H9 (cell line): ENCODE data around the gene RAP1GAP. TPM values are rescaled to one million over a fixed set of nuclear protein-coding genes. Genes with fewer than 3 reads are reported as not detected.

Experiments
- DNase-seq: peaks from one replicate; pipeline ENCODE4 v3.0.0-alpha.2; 2017
- H2AFZ ChIP-seq: one replicate; pipeline ENCODE4 v1.6.1; 2013; ENCODE audit warnings: mild to moderate bottlenecking, low read length, control low read depth, moderate library complexity
- H2AK5ac ChIP-seq: 2 replicates; pipeline ENCODE4 v1.6.1; 2013; ENCODE audit warnings: low read length, control low read depth, mixed read lengths; ENCODE audit not compliant: insufficient read length
- H2BK120ac ChIP-seq: one replicate; pipeline ENCODE4 v1.6.1; 2013; ENCODE audit warnings: low read depth, mild to moderate bottlenecking, low read length, control low read depth, inconsistent platforms; ENCODE audit not compliant: poor library complexity, severe bottlenecking
- H2BK12ac ChIP-seq: 2 replicates; pipeline ENCODE4 v1.6.1; 2013; ENCODE audit warnings: low read length, control low read depth, mixed read lengths, low read depth; ENCODE audit not compliant: insufficient read length
- H2BK15ac ChIP-seq: 2 replicates; pipeline ENCODE4 v1.6.1; 2013; ENCODE audit warnings: low read depth, low read length, control low read depth
- H2BK20ac ChIP-seq: one replicate; pipeline ENCODE4 v1.6.1; 2013; ENCODE audit warnings: low read depth, mild to moderate bottlenecking, low read length, control low read depth, inconsistent platforms; ENCODE audit not compliant: poor library complexity, severe bottlenecking
- H2BK5ac ChIP-seq: 2 replicates; pipeline ENCODE4 v1.6.1; 2013; ENCODE audit warnings: low read length, control low read depth, mixed read lengths; ENCODE audit not compliant: insufficient read length
- H3K14ac ChIP-seq: 2 replicates; pipeline ENCODE4 v1.6.1; 2013; ENCODE audit warnings: low read length, control low read depth; ENCODE audit not compliant: insufficient read depth
- H3K18ac ChIP-seq: 2 replicates; pipeline ENCODE4 v1.6.1; 2013; ENCODE audit warnings: low read depth, mild to moderate bottlenecking, mixed read lengths, low read length, control low read depth; ENCODE audit not compliant: insufficient read length
- H3K23ac ChIP-seq: 2 replicates; pipeline ENCODE4 v1.6.1; 2013; ENCODE audit warnings: low read length, control low read depth, mixed read lengths, low read depth; ENCODE audit not compliant: insufficient read length
- H3K23me2 ChIP-seq: 2 replicates; pipeline ENCODE4 v1.6.1; 2013; ENCODE audit warnings: low read depth, mild to moderate bottlenecking, mixed read lengths, low read length, control low read depth; ENCODE audit not compliant: insufficient read length, poor library complexity, severe bottlenecking
- H3K27ac ChIP-seq: 2 replicates; pipeline ENCODE4 v1.5.1; 2013; ENCODE audit warnings: low read length, control low read depth, mixed read lengths, low read depth; ENCODE audit not compliant: insufficient read length
- H3K27me3 ChIP-seq: 2 replicates; pipeline ENCODE4 v1.6.1; 2013; ENCODE audit warnings: low read length, control low read depth, inconsistent platforms; ENCODE audit not compliant: insufficient read depth
- H3K4ac ChIP-seq: 2 replicates; pipeline ENCODE4 v1.6.1; 2013; ENCODE audit warnings: low read depth, mild to moderate bottlenecking, control low read depth, inconsistent platforms, low read length, moderate library complexity
- H3K4me1 ChIP-seq: 2 replicates; pipeline ENCODE4 v1.6.1; 2013; ENCODE audit warnings: low read length, control low read depth, inconsistent platforms; ENCODE audit not compliant: insufficient read depth
- H3K4me2 ChIP-seq: 2 replicates; pipeline ENCODE4 v1.6.1; 2013; ENCODE audit warnings: low read length, control low read depth, mixed read lengths; ENCODE audit not compliant: insufficient read length, insufficient read depth
- H3K56ac ChIP-seq: 2 replicates; pipeline ENCODE4 v1.6.1; 2013; ENCODE audit warnings: low read depth, mild to moderate bottlenecking, mixed read lengths, low read length, control low read depth; ENCODE audit not compliant: insufficient read length
- H3K79me1 ChIP-seq: 2 replicates; pipeline ENCODE4 v1.6.1; 2013; ENCODE audit warnings: low read depth, mild to moderate bottlenecking, moderate library complexity, low read length, control low read depth, inconsistent platforms; ENCODE audit not compliant: insufficient read depth, poor library complexity, severe bottlenecking
- H3K79me2 ChIP-seq: 2 replicates; pipeline ENCODE4 v1.6.1; 2013; ENCODE audit warnings: low read length, control low read depth, inconsistent platforms; ENCODE audit not compliant: insufficient read depth
- H3K9ac ChIP-seq: 2 replicates; pipeline ENCODE4 v1.6.1; 2013; ENCODE audit warnings: low read length, control low read depth, mixed read lengths; ENCODE audit not compliant: insufficient read length; ENCODE audit errors: extremely low read depth
- H3K9me3 ChIP-seq: one replicate; pipeline ENCODE4 v1.6.1; 2013; ENCODE audit warnings: low read depth, low read length, inconsistent platforms; ENCODE audit not compliant: control insufficient read depth
- H3T11ph ChIP-seq: one replicate; pipeline ENCODE4 v1.6.1; 2013; ENCODE audit warnings: mild to moderate bottlenecking, low read length, control low read depth, inconsistent platforms
- H4K20me1 ChIP-seq: one replicate; pipeline ENCODE4 v1.6.1; 2013; ENCODE audit not compliant: control insufficient read depth, insufficient read length, insufficient read depth
- H4K5ac ChIP-seq: 2 replicates; pipeline ENCODE4 v1.6.1; 2013; ENCODE audit warnings: low read depth, mild to moderate bottlenecking, mixed read lengths, low read length, control low read depth; ENCODE audit not compliant: insufficient read length
- H4K8ac ChIP-seq: replicated peaks from 2 replicates; pipeline ENCODE4 v1.6.1; 2013; ENCODE audit warnings: low read length, control low read depth, mixed read lengths, low read depth; ENCODE audit not compliant: insufficient read length
- H4K91ac ChIP-seq: 2 replicates; pipeline ENCODE4 v1.6.1; 2013; ENCODE audit warnings: low read depth, mild to moderate bottlenecking, moderate library complexity, mixed read lengths, low read length, control low read depth; ENCODE audit not compliant: insufficient read length
- H3K27ac Mint-ChIP-seq, 3 experiments: 2 replicates in 2 of 3; 3 replicates in 1 of 3; pipeline ENCODE4 v1.8.0; 2020 to 2021; ENCODE audit warnings: mixed read lengths in 3 of 3, mild to moderate bottlenecking in 1 of 3, moderate library complexity in 1 of 3
- H3K27me3 Mint-ChIP-seq: 2 replicates; pipeline ENCODE4 v1.8.0; 2021; ENCODE audit warnings: low read depth, mild to moderate bottlenecking, moderate library complexity, mixed read lengths
- H3K36me3 Mint-ChIP-seq, 3 experiments: 2 replicates in 2 of 3; 3 replicates in 1 of 3; pipeline ENCODE4 v1.8.0; 2020 to 2021; ENCODE audit warnings: low read depth in 3 of 3, mixed read lengths in 3 of 3; ENCODE audit not compliant: insufficient read depth in 1 of 3
- H3K4me1 Mint-ChIP-seq, 2 experiments: 2 replicates each; pipeline ENCODE4 v1.8.0; 2020; ENCODE audit warnings: mixed read lengths in 2 of 2
- H3K4me3 Mint-ChIP-seq, 2 experiments: 2 replicates in 1 of 2; 3 replicates in 1 of 2; pipeline ENCODE4 v1.8.0; 2020 to 2021; ENCODE audit warnings: mild to moderate bottlenecking in 2 of 2, mixed read lengths in 2 of 2, moderate library complexity in 1 of 2
- H3K9me3 Mint-ChIP-seq, 2 experiments: 2 replicates in 1 of 2; 3 replicates in 1 of 2; pipeline ENCODE4 v1.8.0; 2020; ENCODE audit warnings: mild to moderate bottlenecking in 2 of 2, mixed read lengths in 2 of 2, moderate library complexity in 1 of 2
- CTCF ChIP-seq: fragments of 200-600 bp; sonication (generic); conservative IDR thresholded peaks from 3 replicates; pipeline ENCODE4 v1.8.0; 2021; ENCODE audit warnings: antibody characterized with exemption, mild to moderate bottlenecking
- WGBS: extraction: QIAGEN DNeasy Blood & Tissue Kit; methylation state at CpG from one replicate; pipeline ENCODE4 v1.1.7; 2013; ENCODE audit warnings: missing lambda C conversion rate, low lambda C conversion rate, mixed read lengths; ENCODE audit not compliant: insufficient read length; ENCODE audit errors: extremely low coverage; 5-methylcytosine and 5-hydroxymethylcytosine counted together
- total RNA-seq: library from RNA; stranded (reverse); gene quantifications from 2 replicates; pipeline ENCODE4 v1.2.1, GENCODE V29; 2021

Gene RAP1GAP
- total RNA-seq, 1 experiment from 2014 or later = 7.9 TPM

- Histone ChIP-seq H4K5ac (no peak overlapping the region), H3K23ac (no peak overlapping the region), H3K27ac (no peak overlapping the region), H2AK5ac (no peak overlapping the region), H3K23me2 (no peaks in the 10 kb centered on the region), H3K56ac (no peak overlapping the region), H3K9ac (no peak overlapping the region), H3K14ac (no peak overlapping the region), H2BK5ac (no peak overlapping the region), H2BK120ac (no peak overlapping the region), H4K20me1 (no peaks in the 10 kb centered on the region), H3K79me2 (no peaks in the 10 kb centered on the region), H3K27me3 (no peaks in the 10 kb centered on the region; the same call in 1 of the 2 replicates), H3K9me3 (no peaks in the 10 kb centered on the region), H3K4me2 (peak overlapping the region; percentile 52), H4K91ac (no peak overlapping the region), H2BK12ac (no peak overlapping the region), H2BK15ac (no peak overlapping the region), H3K4ac (no peak overlapping the region), H3K18ac (no peak overlapping the region), H3K79me1 (no peaks in the 10 kb centered on the region), H2AFZ (no peak overlapping the region), H2BK20ac (no peak overlapping the region), H3K4me1 (no peaks in the 10 kb centered on the region; the same call in 1 of the 2 replicates), H4K8ac (no peak overlapping the region), H3T11ph (no peak overlapping the region)
- H3K27ac Mint-ChIP-seq = no peak overlapping the region
- TF ChIP-seq CTCF = no peak
- WGBS = no CpG with 5 or more reads among the region's 4 CpGs
- peaks cover 8 to 19% of the 10 kb centered on the region in 2 experiments for H3K4me1 Mint-ChIP-seq
- H3K9me3 Mint-ChIP-seq = no peaks in the 10 kb centered on the region
- H3K27me3 Mint-ChIP-seq = peaks cover 27% of the 10 kb centered on the region
- H3K4me3 Mint-ChIP-seq = peak overlapping the region; percentile 72 to 78
- no peaks in the 10 kb centered on the region for H3K36me3 Mint-ChIP-seq
- no peak for DNase-seq
These were observed 9.2 kb downstream of the RAP1GAP start for GRCh38 chr1:21659924-21660326.
